Activated T-cell treated with anti-CD3 and anti-CD28 coated beads for 1 hour (primary cell): ENCODE data around the gene MGP.

Source experiments
- DNase-seq: peaks from one replicate; pipeline ENCODE4 v3.0.0-alpha.2; 2020; ENCODE audit warnings: low read depth

MGP gene

GRCh38 chr12:14885718-14886221, at the start of gene MGP:
TSS of gene MGP (minus strand) at chr12:14885854. CDS start at chr12:14885791, 63 bp downstream.
- DNase-seq, result no peak

GRCh38 chr12:14935031-14935430, 49.4 kb upstream of the MGP start:
- no peak for DNase-seq

- no peak for DNase-seq
Measured at GRCh38 chr12:14934511-14934910, 48.9 kb upstream of the MGP start.

- DNase-seq, result no peak
Measured at GRCh38 chr12:14931791-14932560, 46.3 kb upstream of the MGP start.

- no peak for DNase-seq
Measured at GRCh38 chr12:14931359-14931758, 45.7 kb upstream of the MGP start.

GRCh38 chr12:14930299-14930698, 44.6 kb upstream of the MGP start:
- no peak for DNase-seq

- no peak for DNase-seq
Measured at GRCh38 chr12:14928931-14929330, 43.3 kb upstream of the MGP start.

- no peak for DNase-seq
Measured at GRCh38 chr12:14927267-14927666, 41.6 kb upstream of the MGP start.

GRCh38 chr12:14924541-14924940, 38.9 kb upstream of the MGP start:
- DNase-seq, result no peak

GRCh38 chr12:14923944-14924343, 38.3 kb upstream of the MGP start:
- no peak for DNase-seq

- no peak for DNase-seq
Measured at GRCh38 chr12:14921218-14921617, 35.6 kb upstream of the MGP start.

GRCh38 chr12:14920475-14921126, 34.9 kb upstream of the MGP start:
- no peak for DNase-seq

- DNase-seq, result no peak
Measured at GRCh38 chr12:14919455-14919854, 33.8 kb upstream of the MGP start.

GRCh38 chr12:14915736-14916135, 30.1 kb upstream of the MGP start:
- no peak for DNase-seq

GRCh38 chr12:14913381-14913781, 27.7 kb upstream of the MGP start:
- DNase-seq, result no peak

- DNase-seq, result no peak
Measured at GRCh38 chr12:14911131-14911530, 25.5 kb upstream of the MGP start.

- no peak for DNase-seq
Measured at GRCh38 chr12:14910090-14910915, 24.6 kb upstream of the MGP start.

GRCh38 chr12:14907953-14908352, 22.3 kb upstream of the MGP start:
- DNase-seq, result no peak

- DNase-seq, result no peak
Measured at GRCh38 chr12:14906114-14906513, 20.5 kb upstream of the MGP start.

- DNase-seq, result no peak
Measured at GRCh38 chr12:14905269-14906004, 19.8 kb upstream of the MGP start.

- DNase-seq, result no peak
Measured at GRCh38 chr12:14904854-14905253, 19.2 kb upstream of the MGP start.
